ENCODE measurements around the gene TPCN2.

TPCN2 gene

DNA sequence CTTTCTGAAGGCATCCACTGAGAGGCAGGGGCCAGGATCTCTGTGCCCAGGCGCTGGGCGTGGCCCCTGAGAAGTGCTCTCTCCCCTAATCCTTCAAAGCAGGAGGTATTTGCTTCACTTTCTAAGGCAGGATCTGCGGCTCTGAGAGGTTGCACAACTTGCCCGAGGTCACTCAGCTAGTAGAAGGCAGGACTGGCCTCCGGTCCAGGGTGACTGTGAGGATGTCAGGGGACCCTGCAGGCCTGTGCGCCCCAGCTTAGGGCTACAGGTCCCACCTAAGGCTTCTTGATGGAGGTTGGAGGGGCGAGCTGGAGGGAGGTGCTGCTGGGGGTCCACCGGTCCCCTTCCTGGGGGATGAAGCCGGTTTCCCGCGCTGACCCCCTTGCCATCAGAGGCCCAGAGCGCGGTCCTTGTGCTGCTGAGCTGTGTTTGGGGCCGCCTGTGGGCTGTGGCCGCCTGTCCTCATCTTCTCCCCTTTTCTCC lies 108.0 kb downstream of the TPCN2 start:
- no peak for DNase-seq (ENCODE audit: low read depth)

GRCh38 chr11:69157156-69157821 lies 108.6 kb downstream of the TPCN2 start:
- no peak for DNase-seq (ENCODE audit: low read depth)
- TF ChIP-seq, protein P1, sequence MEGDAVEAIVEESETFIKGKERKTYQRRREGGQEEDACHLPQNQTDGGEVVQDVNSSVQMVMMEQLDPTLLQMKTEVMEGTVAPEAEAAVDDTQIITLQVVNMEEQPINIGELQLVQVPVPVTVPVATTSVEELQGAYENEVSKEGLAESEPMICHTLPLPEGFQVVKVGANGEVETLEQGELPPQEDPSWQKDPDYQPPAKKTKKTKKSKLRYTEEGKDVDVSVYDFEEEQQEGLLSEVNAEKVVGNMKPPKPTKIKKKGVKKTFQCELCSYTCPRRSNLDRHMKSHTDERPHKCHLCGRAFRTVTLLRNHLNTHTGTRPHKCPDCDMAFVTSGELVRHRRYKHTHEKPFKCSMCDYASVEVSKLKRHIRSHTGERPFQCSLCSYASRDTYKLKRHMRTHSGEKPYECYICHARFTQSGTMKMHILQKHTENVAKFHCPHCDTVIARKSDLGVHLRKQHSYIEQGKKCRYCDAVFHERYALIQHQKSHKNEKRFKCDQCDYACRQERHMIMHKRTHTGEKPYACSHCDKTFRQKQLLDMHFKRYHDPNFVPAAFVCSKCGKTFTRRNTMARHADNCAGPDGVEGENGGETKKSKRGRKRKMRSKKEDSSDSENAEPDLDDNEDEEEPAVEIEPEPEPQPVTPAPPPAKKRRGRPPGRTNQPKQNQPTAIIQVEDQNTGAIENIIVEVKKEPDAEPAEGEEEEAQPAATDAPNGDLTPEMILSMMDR (IDR thresholded peaks at IDR 0.05; ENCODE audit: control insufficient read depth, insufficient read depth, low read depth, low read length, missing control alignments) = no peak
- H3K4me3 ChIP-seq (ENCODE audit: control insufficient read depth, low read depth, low read length) = no peak overlapping the region

More for the DNA sequence above, 108.0 kb downstream of the TPCN2 start:
- H3K4me3 ChIP-seq (ENCODE audit: control insufficient read depth, low read depth, low read length) = no peak overlapping the region
- TF ChIP-seq, protein P1 (IDR thresholded peaks at IDR 0.05; ENCODE audit: control insufficient read depth, insufficient read depth, low read depth, low read length, missing control alignments) = no peak

DNA sequence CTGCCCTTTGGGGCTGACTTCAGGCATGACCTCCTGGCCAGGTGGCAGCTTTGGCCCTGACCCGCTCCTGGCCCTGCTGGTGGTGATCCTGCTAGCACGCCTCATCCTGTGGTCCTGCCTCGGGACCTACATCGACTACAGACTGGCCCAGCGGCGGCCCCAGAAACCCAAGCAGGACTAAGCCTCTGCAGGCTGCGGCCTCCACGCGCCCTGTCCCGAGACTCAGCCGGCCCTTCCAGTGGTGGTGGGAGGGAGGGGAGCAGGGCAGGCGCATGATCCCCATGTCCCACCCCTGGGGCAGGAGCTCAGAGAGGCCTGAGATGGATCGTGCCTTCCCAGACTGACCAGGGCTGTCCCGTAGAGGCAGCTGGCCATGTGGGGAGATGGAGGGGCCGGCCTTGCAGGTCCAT lies 109.1 kb downstream of the TPCN2 start:
- no peak for DNase-seq (ENCODE audit: low read depth)
- TF ChIP-seq, protein P1 (IDR thresholded peaks at IDR 0.05; ENCODE audit: control insufficient read depth, insufficient read depth, low read depth, low read length, missing control alignments) = no peak
- H3K4me3 ChIP-seq (ENCODE audit: control insufficient read depth, low read depth, low read length) = no peak overlapping the region

DNA sequence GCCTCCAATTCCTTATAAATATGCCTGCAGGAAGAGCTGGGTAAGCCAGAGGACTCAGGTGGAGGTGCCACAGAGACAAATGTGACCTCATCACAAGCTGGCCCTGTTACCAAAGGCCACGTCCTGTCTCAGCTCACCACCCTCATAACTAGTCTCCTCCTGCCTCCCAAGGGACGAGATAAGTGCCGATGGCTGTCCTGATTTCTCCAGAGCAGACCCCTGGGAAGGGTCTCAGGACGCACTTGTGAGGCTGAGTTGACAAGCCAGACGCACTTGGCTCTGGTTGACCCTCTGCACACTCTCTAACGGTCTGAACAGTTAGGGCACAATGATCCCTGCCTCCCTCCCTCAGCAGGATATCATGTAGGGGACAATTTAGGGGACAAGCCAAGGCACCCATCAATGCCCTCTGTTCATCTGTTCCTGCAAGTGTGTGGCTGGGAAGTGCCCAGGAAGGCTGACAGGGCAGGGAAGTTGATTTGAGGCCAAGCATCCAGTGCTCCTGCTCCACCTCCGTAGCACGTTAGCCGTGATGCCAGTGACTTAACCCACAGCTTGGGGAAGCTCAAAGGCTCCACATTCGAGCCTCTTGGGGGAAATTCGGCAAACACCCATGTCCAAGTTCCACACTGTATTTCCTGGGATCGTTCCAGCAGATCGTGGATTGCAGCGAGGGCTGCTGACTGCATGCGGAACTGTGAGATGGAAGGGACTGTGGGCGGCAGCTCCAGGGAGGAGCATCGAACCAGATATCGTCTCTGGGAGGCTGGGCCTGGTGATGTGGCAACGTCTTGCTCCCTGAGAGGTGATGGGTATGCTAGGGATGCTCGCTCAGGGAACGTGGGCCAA lies 109.8 kb downstream of the TPCN2 start:
- no peak overlapping the region for H3K4me3 ChIP-seq (ENCODE audit: control insufficient read depth, low read depth, low read length)
- TF ChIP-seq, protein P1 (IDR thresholded peaks at IDR 0.05; ENCODE audit: control insufficient read depth, insufficient read depth, low read depth, low read length, missing control alignments) = no peak
- no peak for DNase-seq (ENCODE audit: low read depth)

GRCh38 chr11:69159150-69159852 lies 110.6 kb downstream of the TPCN2 start:
- TF ChIP-seq, protein P1 (IDR thresholded peaks at IDR 0.05; ENCODE audit: control insufficient read depth, insufficient read depth, low read depth, low read length, missing control alignments) = no peak
- DNase-seq (ENCODE audit: low read depth) = no peak
- no peak overlapping the region for H3K4me3 ChIP-seq (ENCODE audit: control insufficient read depth, low read depth, low read length)
